Adrenal gland (tissue), 12 donors: ENCODE data around the gene GNAI3. TPM values are rescaled to one million over a fixed set of nuclear protein-coding genes. Genes with fewer than 3 reads are reported as not detected.

Source experiments
- DNase-seq, 7 donors: peaks; one replicate each; pipeline ENCODE4 v3.0.0-alpha.2; 2019 to 2020
- H3K27ac ChIP-seq, 5 donors: fragments of 200-600 bp; sonication (generic) in 4 of 5; 1 replicate in 3 of 5; 2 replicates in 2 of 5; pipeline versions ENCODE4 v1.5.1 to v1.8.0; 2016 to 2020; ENCODE audit warnings: mild to moderate bottlenecking in 1 of 5
- H3K27me3 ChIP-seq: fragments of 200-600 bp; 2 replicates; pipeline ENCODE4 v1.8.0; 2021
- H3K36me3 ChIP-seq, 2 donors: fragments of 200-600 bp; replicated peaks in 1 of 2; 1 replicate in 1 of 2; 2 replicates in 1 of 2; pipeline versions ENCODE4 v1.5.1 to v1.8.0; 2018 to 2022
- H3K4me1 ChIP-seq, 2 donors: fragments of 200-600 bp; replicated peaks in 1 of 2; 1 replicate in 1 of 2; 2 replicates in 1 of 2; pipeline versions ENCODE4 v1.5.1 to v1.8.0; 2018 to 2021
- H3K4me3 ChIP-seq, 4 donors: fragments of 200-600 bp; sonication (generic) in 3 of 4; one replicate each; pipeline ENCODE4 v1.5.1; 2016 to 2018
- H3K9me3 ChIP-seq, 3 donors: fragments of 200-600 bp; sonication (generic) in 1 of 3; replicated peaks in 1 of 3; 1 replicate in 2 of 3; 2 replicates in 1 of 3; pipeline versions ENCODE4 v1.5.1 to v1.8.0; 2016 to 2021
- CTCF ChIP-seq, 6 experiments: fragments of 450-650 bp in 4 of 6; fragments of 200-600 bp in 2 of 6; sonication (generic) in 1 of 6; IDR thresholded peaks; 1 replicate in 5 of 6; 2 replicates in 1 of 6; pipeline versions ENCODE4 v1.5.1 to v1.8.0; 2016 to 2021; ENCODE audit warnings: antibody characterized with exemption in 6 of 6, mild to moderate bottlenecking in 2 of 6, moderate library complexity in 1 of 6
- POLR2A ChIP-seq, 2 donors: fragments of 450-650 bp; IDR thresholded peaks; one replicate each; pipeline ENCODE4 v1.6.1; 2017; ENCODE audit warnings: antibody characterized with exemption in 2 of 2, mild to moderate bottlenecking in 2 of 2, moderate library complexity in 1 of 2
- WGBS, 4 donors: extraction: QIAGEN DNeasy Blood & Tissue Kit in 2 of 4; methylation state at CpG; one replicate each; pipeline versions ENCODE4 v1.1.5 to v1.1.7; 2013 to 2017; 5-methylcytosine and 5-hydroxymethylcytosine counted together
- intact Hi-C, 2 donors: fragments of 100-400 bp; cut with DNase I; formaldehyde crosslinking; loops; one replicate each; pipeline versions ENCODE4 v1.14.1 to v1.15.0; 2022 to 2023
- polyA plus RNA-seq, 3 donors: library from polyadenylated mRNA; stranded (reverse); fragments of 200-250 nt in 2 of 3; fragments of 350-450 nt in 1 of 3; fragmentation: Illumina TruSeq in 1 of 3; extraction: RNeasy Lipid Tissue Mini Kit (QIAGEN cat#74804) in 1 of 3; gene quantifications; one replicate each; pipeline ENCODE4 v1.2.3, GENCODE V29; 2013 to 2014
- total RNA-seq, 9 donors: library from RNA; depleted of rRNA in 4 of 9; stranded (reverse); fragments of >200 nt in 4 of 9; fragments of 120-200 nt in 1 of 9; fragmentation: NEBNext Ultra II Directional in 1 of 9; extraction: Animal tissue kit (Norgen Biotek cat#: 25700) in 1 of 9; gene quantifications; one replicate each; pipeline versions ENCODE4 v1.1.0 to v1.2.4, GENCODE V29; 2013 to 2023
- donor health status: healthy with polysubstance abuse.
- donor health status: Bipolar disorder and iron deficiency.
- donor health status: DM: yes; HTN: yes; CAD: no.
- donor health status: DM: no; HTN: no; CAD: no.
- donor health status: DM: no; HTN: no; CAD: no.
- donor health status: DM: yes; HTN: yes; CAD: no.

GNAI3 gene
- total and polyA plus RNA-seq, 12 donors = 1.6 to 12.0 (median 5.6) TPM

- H3K27me3 ChIP-seq = no peaks in the 10 kb centered on the region
- H3K36me3 ChIP-seq = peaks cover 0 to 1% of the 10 kb centered on the region in 2 donors
- intact Hi-C loops = no loop called here
- WGBS, 4 donors = 40 to 43% (median 41%) methylated on average over 6 to 9 of the region's 9 CpGs
- H3K27ac ChIP-seq = peak overlapping the region in 2 of 5 donors; percentile 39 to 56
- no peaks in the 10 kb centered on the region for H3K9me3 ChIP-seq
- peak in 5 of 7 donors; percentile 20 to 78 (median 46) for DNase-seq
- H3K4me3 ChIP-seq = no peak overlapping the region
- H3K4me1 ChIP-seq = peaks cover 0 to 11% of the 10 kb centered on the region in 2 donors
- no peak for TF ChIP-seq CTCF (IDR thresholded peaks at IDR 0.05)
- no peak for TF ChIP-seq POLR2A (IDR thresholded peaks at IDR 0.05)
These were observed 88.0 kb downstream of the GNAI3 start for GRCh38 chr1:109636201-109636952.

GRCh38 chr1:109637446-109637845 lies 89.0 kb downstream of the GNAI3 start:
- no peaks in the 10 kb centered on the region for H3K36me3 ChIP-seq
- DNase-seq = peak in 3 of 7 donors; percentile 11 to 41 (median 12)

GRCh38 chr1:109639063-109639840 lies 90.8 kb downstream of the GNAI3 start:
- intact Hi-C loops = no loop called here
- H3K4me3 ChIP-seq = no peak overlapping the region

More at GRCh38 chr1:109637446-109637845, 89.0 kb downstream of the GNAI3 start:
- TF ChIP-seq POLR2A (IDR thresholded peaks at IDR 0.05) (no peak), CTCF (IDR thresholded peaks at IDR 0.05) (no peak)
- H3K4me1 ChIP-seq = peaks cover 0 to 11% of the 10 kb centered on the region in 2 donors
- no peak overlapping the region for H3K4me3 ChIP-seq
- H3K27ac ChIP-seq = no peak overlapping the region
- intact Hi-C loops = no loop called here
- H3K27me3 ChIP-seq = no peaks in the 10 kb centered on the region
- WGBS, 4 donors = 91 to 100% (median 94%) methylated on average over 7 of the region's 7 CpGs
- no peaks in the 10 kb centered on the region for H3K9me3 ChIP-seq

More at GRCh38 chr1:109639063-109639840, 90.8 kb downstream of the GNAI3 start:
- no peaks in the 10 kb centered on the region for H3K9me3 ChIP-seq
- H3K4me1 ChIP-seq = peaks cover 0 to 11% of the 10 kb centered on the region in 2 donors
- WGBS, 4 donors = 82 to 83% (median 83%) methylated on average over 5 to 9 of the region's 9 CpGs
- no peaks in the 10 kb centered on the region for H3K36me3 ChIP-seq
- peak in 4 of 7 donors; percentile 9 to 49 (median 11) for DNase-seq
- no peak overlapping the region for H3K27ac ChIP-seq
- H3K27me3 ChIP-seq = no peaks in the 10 kb centered on the region
- TF ChIP-seq CTCF (IDR thresholded peaks at IDR 0.05) (no peak), POLR2A (IDR thresholded peaks at IDR 0.05) (no peak)
